Endothelial cell of umbilical vein (primary cell): ENCODE measurements around the gene NEU2.

Experiments
- CTCF ChIP-seq, 2 donors: IDR thresholded peaks; 1 replicate in 1 of 2; 2 replicates in 1 of 2; pipeline ENCODE4 v1.5.1; 2011; ENCODE audit warnings: low read length in 2 of 2, mild to moderate bottlenecking in 2 of 2, moderate library complexity in 2 of 2, control low read depth in 1 of 2, inconsistent platforms in 1 of 2, low read depth in 1 of 2; ENCODE audit not compliant: insufficient read depth in 1 of 2; ENCODE audit errors: extremely low read depth in 1 of 2
- EZH2 ChIP-seq: IDR thresholded peaks from 2 replicates; pipeline ENCODE4 v1.6.1; 2012; ENCODE audit warnings: borderline replicate concordance, low read depth, mild to moderate bottlenecking, moderate library complexity, low read length, inconsistent platforms; ENCODE audit not compliant: severe bottlenecking
- FOS ChIP-seq: IDR thresholded peaks from 2 replicates; pipeline ENCODE4 v1.6.1; 2011; ENCODE audit warnings: mild to moderate bottlenecking, low read length, moderate library complexity, borderline replicate concordance; ENCODE audit not compliant: insufficient read depth
- GATA2 ChIP-seq: IDR thresholded peaks from 2 replicates; pipeline ENCODE4 v1.7.0; 2011; ENCODE audit warnings: low read depth, mild to moderate bottlenecking, moderate library complexity, mixed read lengths, low read length; ENCODE audit not compliant: insufficient read length, insufficient read depth
- JUN ChIP-seq: IDR thresholded peaks from 2 replicates; pipeline ENCODE4 v1.6.1; 2011; ENCODE audit warnings: borderline replicate concordance, low read depth; ENCODE audit not compliant: insufficient read length, insufficient read depth
- MAX ChIP-seq: IDR thresholded peaks from 2 replicates; pipeline ENCODE4 v1.6.1; 2011; ENCODE audit not compliant: insufficient read depth, insufficient read length
- MYC ChIP-seq: IDR thresholded peaks from one replicate; pipeline ENCODE4 v1.6.1; 2011; ENCODE audit warnings: mild to moderate bottlenecking, low read depth, low read length
- POLR2A ChIP-seq: IDR thresholded peaks from 2 replicates; pipeline ENCODE4 v1.6.1; 2012; ENCODE audit warnings: low read depth, mild to moderate bottlenecking, control low read depth, low read length
- POLR2AphosphoS5 ChIP-seq: IDR thresholded peaks from 2 replicates; pipeline ENCODE4 v1.6.1; 2012; ENCODE audit warnings: low read depth, mild to moderate bottlenecking, control low read depth, low read length, moderate library complexity; ENCODE audit not compliant: insufficient read depth

- no peak for TF ChIP-seq CTCF (IDR thresholded peaks at IDR 0.05; ENCODE audit: extremely low read depth in 1 of 2, insufficient read depth in 1 of 2, low read depth in 1 of 2, low read length in 2 of 2)
- no peak for TF ChIP-seq EZH2
- no peak for TF ChIP-seq POLR2AphosphoS5
- no peak for TF ChIP-seq POLR2A
- TF ChIP-seq JUN, result no peak
- no peak for TF ChIP-seq MYC
- no peak for TF ChIP-seq FOS
- TF ChIP-seq MAX, result no peak
- TF ChIP-seq GATA2, result no peak
Measured at GRCh38 chr2:233081731-233082221, 49.3 kb downstream of the NEU2 start.
